DOHH2 (cell line): ENCODE measurements around the gene SLC39A13.

Experiments used
- H3F3A ChIP-seq: fragments of 200-600 bp; sonication (generic), shearing (Covaris generic); 2 replicates; pipeline ENCODE4 v1.6.0; 2016; ENCODE audit warnings: antibody characterized with exemption, mild to moderate bottlenecking; ENCODE audit not compliant: control insufficient read depth, insufficient read depth
- H3K27ac ChIP-seq: fragments of 200-600 bp; sonication (generic); 2 replicates; pipeline ENCODE4 v1.5.1; 2014; ENCODE audit warnings: low read depth, mild to moderate bottlenecking, low read length, moderate library complexity
- H3K27me3 ChIP-seq: fragments of 200-600 bp; sonication (generic); 2 replicates; pipeline ENCODE4 v1.6.1; 2014; ENCODE audit warnings: mild to moderate bottlenecking, low read length, mixed read lengths; ENCODE audit not compliant: control insufficient read depth
- H3K36me3 ChIP-seq: fragments of 200-600 bp; sonication (generic); 2 replicates; pipeline ENCODE4 v1.6.1; 2014; ENCODE audit warnings: mild to moderate bottlenecking, low read length, moderate library complexity, mixed read lengths; ENCODE audit not compliant: control insufficient read depth
- H3K4me1 ChIP-seq: fragments of 200-600 bp; sonication (generic); 2 replicates; pipeline ENCODE4 v1.6.1; 2014; ENCODE audit warnings: mild to moderate bottlenecking, low read length, mixed read lengths; ENCODE audit not compliant: control insufficient read depth
- H3K4me2 ChIP-seq: fragments of 200-600 bp; sonication (generic); 2 replicates; pipeline ENCODE4 v1.6.0; 2014; ENCODE audit warnings: mild to moderate bottlenecking, low read length, moderate library complexity
- H3K4me3 ChIP-seq: fragments of 200-600 bp; sonication (generic); 2 replicates; pipeline ENCODE4 v1.5.1; 2014; ENCODE audit warnings: mild to moderate bottlenecking, low read length, mixed read lengths
- H3K79me2 ChIP-seq: fragments of 200-600 bp; sonication (generic); 2 replicates; pipeline ENCODE4 v1.6.1; 2014; ENCODE audit warnings: mild to moderate bottlenecking, low read length, mixed read lengths; ENCODE audit not compliant: control insufficient read depth
- H3K9me2 ChIP-seq: fragments of 200-600 bp; sonication (generic); replicated peaks from 2 replicates; pipeline ENCODE4 v1.6.1; 2014; ENCODE audit warnings: mild to moderate bottlenecking, low read length, mixed read lengths; ENCODE audit not compliant: control insufficient read depth
- H3K9me3 ChIP-seq: fragments of 200-600 bp; sonication (generic); 2 replicates; pipeline ENCODE4 v1.6.1; 2014; ENCODE audit warnings: antibody characterized with exemption, low read length, mixed read lengths; ENCODE audit not compliant: control insufficient read depth, insufficient read depth
- H4K20me1 ChIP-seq: fragments of 200-600 bp; sonication (generic); 2 replicates; pipeline ENCODE4 v1.6.0; 2014; ENCODE audit warnings: low read depth, mild to moderate bottlenecking, antibody characterized with exemption, low read length, moderate library complexity; ENCODE audit not compliant: control insufficient read depth, insufficient read depth
- EZH2phosphoT487 ChIP-seq: fragments of 200-600 bp; sonication (generic); IDR thresholded peaks from 2 replicates; pipeline ENCODE4 v1.6.1; 2017; ENCODE audit warnings: borderline replicate concordance, mild to moderate bottlenecking, antibody characterized with exemption, low read length, moderate library complexity, mixed read lengths
- TF ChIP-seq, protein P1 (sequence below): fragments of 200-600 bp; sonication (generic); IDR thresholded peaks from one replicate; pipeline ENCODE4 v1.5.1; 2014; ENCODE audit warnings: antibody characterized with exemption, mild to moderate bottlenecking, low read depth, low read length; ENCODE audit not compliant: poor library complexity, severe bottlenecking

The SLC39A13 gene

DNA sequence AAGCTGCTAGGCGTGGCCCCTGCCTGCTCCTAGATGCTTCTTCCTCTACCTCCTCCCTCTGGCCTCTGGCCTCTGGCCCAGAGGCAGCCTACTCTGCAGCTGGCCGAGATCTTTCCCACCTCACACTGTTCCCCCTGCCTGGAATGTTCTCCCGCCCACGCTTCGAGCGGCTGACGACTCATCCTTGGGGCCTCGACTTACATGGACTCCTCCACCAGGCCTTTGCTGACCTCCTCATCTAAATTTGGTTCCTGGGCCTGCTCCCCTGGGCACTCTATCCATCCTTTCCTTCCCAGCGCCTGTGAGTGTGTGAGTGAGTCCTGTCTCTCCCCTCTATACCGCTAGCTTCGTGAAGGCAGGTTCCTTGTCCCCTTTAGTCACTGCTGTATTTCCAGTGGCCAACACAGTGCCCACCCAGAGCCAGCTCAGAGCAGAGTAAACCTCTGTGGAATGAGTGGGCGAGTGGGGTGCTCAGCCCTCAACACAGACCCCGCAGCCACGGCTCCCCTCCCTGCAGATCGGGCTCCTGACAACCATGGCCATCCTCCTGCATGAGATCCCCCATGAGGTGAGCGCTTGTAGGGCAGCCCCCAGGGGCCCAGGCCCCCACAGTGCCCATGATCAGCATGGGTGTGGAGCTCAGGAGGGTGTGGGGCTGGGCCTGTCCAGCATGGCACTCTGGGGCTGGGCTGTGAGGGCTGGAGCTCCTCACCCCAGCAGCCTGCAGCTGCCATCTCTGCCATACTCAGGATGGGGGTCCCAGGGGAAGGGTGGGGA is 5.7 kb downstream of the SLC39A13 start:
- 0 out of 2 replicates have a peak, but pooled peaks cover 2% of the 10 kb centered on the region for H3F3A ChIP-seq
- H3K27ac ChIP-seq = no peak overlapping the region
- no peaks in the 10 kb centered on the region for H3K9me2 ChIP-seq
- H3K4me3 ChIP-seq = no peak overlapping the region
- TF ChIP-seq EZH2phosphoT487 = no peak
- TF ChIP-seq, protein P1, sequence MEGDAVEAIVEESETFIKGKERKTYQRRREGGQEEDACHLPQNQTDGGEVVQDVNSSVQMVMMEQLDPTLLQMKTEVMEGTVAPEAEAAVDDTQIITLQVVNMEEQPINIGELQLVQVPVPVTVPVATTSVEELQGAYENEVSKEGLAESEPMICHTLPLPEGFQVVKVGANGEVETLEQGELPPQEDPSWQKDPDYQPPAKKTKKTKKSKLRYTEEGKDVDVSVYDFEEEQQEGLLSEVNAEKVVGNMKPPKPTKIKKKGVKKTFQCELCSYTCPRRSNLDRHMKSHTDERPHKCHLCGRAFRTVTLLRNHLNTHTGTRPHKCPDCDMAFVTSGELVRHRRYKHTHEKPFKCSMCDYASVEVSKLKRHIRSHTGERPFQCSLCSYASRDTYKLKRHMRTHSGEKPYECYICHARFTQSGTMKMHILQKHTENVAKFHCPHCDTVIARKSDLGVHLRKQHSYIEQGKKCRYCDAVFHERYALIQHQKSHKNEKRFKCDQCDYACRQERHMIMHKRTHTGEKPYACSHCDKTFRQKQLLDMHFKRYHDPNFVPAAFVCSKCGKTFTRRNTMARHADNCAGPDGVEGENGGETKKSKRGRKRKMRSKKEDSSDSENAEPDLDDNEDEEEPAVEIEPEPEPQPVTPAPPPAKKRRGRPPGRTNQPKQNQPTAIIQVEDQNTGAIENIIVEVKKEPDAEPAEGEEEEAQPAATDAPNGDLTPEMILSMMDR = no peak
- H3K4me2 ChIP-seq = no peak overlapping the region
- H3K36me3 ChIP-seq = peaks cover 25% of the 10 kb centered on the region
- H3K9me3 ChIP-seq = no peaks in the 10 kb centered on the region
- H3K4me1 ChIP-seq = peaks cover 6% of the 10 kb centered on the region
- no peaks in the 10 kb centered on the region for H3K79me2 ChIP-seq
- H4K20me1 ChIP-seq = no peaks in the 10 kb centered on the region
- no peaks in the 10 kb centered on the region for H3K27me3 ChIP-seq

DNA sequence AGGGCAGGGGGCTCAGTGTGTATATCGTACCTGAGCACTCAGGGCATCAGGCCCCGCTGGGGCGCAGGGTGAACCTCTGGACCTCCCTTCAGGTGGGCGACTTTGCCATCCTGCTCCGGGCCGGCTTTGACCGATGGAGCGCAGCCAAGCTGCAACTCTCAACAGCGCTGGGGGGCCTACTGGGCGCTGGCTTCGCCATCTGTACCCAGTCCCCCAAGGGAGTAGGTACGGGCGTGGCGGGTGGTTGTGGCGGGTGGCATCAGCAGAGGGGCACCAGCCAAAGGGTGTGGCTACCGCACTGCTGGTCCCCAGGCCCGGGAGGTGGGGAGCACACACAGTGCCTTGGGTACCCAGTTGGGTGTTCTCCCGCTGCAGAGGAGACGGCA is 6.3 kb downstream of the SLC39A13 start:
- Histone ChIP-seq H3F3A (0 out of 2 replicates have a peak, but pooled peaks cover 2% of the 10 kb centered on the region), H4K20me1 (no peaks in the 10 kb centered on the region), H3K4me1 (no peaks in the 10 kb centered on the region), H3K9me3 (no peaks in the 10 kb centered on the region), H3K27ac (no peak overlapping the region), H3K9me2 (no peaks in the 10 kb centered on the region), H3K4me3 (no peak overlapping the region), H3K27me3 (no peaks in the 10 kb centered on the region), H3K36me3 (peaks cover 28% of the 10 kb centered on the region), H3K79me2 (no peaks in the 10 kb centered on the region), H3K4me2 (no peak overlapping the region)
- no peak for TF ChIP-seq EZH2phosphoT487
- TF ChIP-seq, protein P1 = no peak

DNA sequence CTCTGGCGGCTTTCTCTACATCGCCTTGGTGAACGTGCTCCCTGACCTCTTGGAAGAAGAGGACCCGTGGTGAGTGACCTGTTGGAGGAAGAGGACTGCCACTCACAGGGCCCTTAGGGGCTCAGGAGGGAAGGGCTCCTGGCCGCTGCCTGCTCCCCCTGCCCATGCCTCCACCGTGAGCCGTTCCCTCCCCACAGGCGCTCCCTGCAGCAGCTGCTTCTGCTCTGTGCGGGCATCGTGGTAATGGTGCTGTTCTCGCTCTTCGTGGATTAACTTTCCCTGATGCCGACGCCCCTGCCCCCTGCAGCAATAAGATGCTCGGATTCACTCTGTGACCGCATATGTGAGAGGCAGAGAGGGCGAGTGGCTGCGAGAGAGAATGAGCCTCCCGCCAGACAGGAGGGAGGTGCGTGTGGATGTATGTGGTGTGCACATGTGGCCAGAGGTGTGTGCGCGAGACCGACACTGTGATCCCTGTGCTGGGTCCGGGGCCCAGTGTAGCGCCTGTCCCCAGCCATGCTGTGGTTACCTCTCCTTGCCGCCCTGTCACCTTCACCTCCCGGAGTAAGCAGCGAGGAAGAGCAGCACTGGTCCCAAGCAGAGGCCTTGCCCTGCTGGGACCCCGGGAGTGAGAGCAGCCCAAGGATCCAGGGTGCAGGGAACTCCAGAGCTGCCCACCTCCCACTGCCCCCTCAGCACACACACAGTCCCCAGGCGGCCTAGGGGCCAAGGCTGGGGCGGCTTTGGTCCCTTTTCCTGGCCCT is 6.9 kb downstream of the SLC39A13 start:
- Histone ChIP-seq H3K27ac (no peak overlapping the region), H3K36me3 (peaks cover 34% of the 10 kb centered on the region), H3K4me2 (no peak overlapping the region)

More for the DNA sequence above, 6.9 kb downstream of the SLC39A13 start:
- Histone ChIP-seq H3K4me3 (no peak overlapping the region), H3K4me1 (no peaks in the 10 kb centered on the region), H3K27me3 (no peaks in the 10 kb centered on the region), H3K9me3 (no peaks in the 10 kb centered on the region), H3K79me2 (no peaks in the 10 kb centered on the region), H3F3A (0 out of 2 replicates have a peak, but pooled peaks cover 2% of the 10 kb centered on the region), H3K9me2 (no peaks in the 10 kb centered on the region), H4K20me1 (no peaks in the 10 kb centered on the region)
- TF ChIP-seq EZH2phosphoT487 = no peak
- TF ChIP-seq, protein P1 = no peak
